Neural crest cell (in vitro differentiated cells): ENCODE measurements around the gene TLNRD1. TPM values are rescaled to one million over a fixed set of nuclear protein-coding genes. Genes with fewer than 3 reads are reported as not detected.

Source experiments
- DNase-seq: peaks from one replicate; pipeline ENCODE4 v3.0.0; 2021; ENCODE audit warnings: low read depth, mixed read lengths, low spot score
- H3K27ac Mint-ChIP-seq: one replicate; pipeline ENCODE4 v1.8.0; 2021; ENCODE audit warnings: mild to moderate bottlenecking, mixed read lengths; ENCODE audit not compliant: unreplicated experiment
- H3K27me3 Mint-ChIP-seq: 2 replicates; pipeline ENCODE4 v1.8.0; 2021; ENCODE audit warnings: low read depth, mild to moderate bottlenecking, mixed read lengths
- H3K36me3 Mint-ChIP-seq: 2 replicates; pipeline ENCODE4 v1.8.0; 2021; ENCODE audit warnings: low read depth, mild to moderate bottlenecking, mixed read lengths
- H3K4me1 Mint-ChIP-seq: 2 replicates; pipeline ENCODE4 v1.8.0; 2021; ENCODE audit warnings: mixed read lengths
- H3K4me3 Mint-ChIP-seq: one replicate; pipeline ENCODE4 v1.8.0; 2021; ENCODE audit warnings: mild to moderate bottlenecking, mixed read lengths
- H3K9me3 Mint-ChIP-seq: 2 replicates; pipeline ENCODE4 v1.8.0; 2021; ENCODE audit warnings: mixed read lengths
- CTCF ChIP-seq: fragments of 200-600 bp; sonication (generic); conservative IDR thresholded peaks from 2 replicates; pipeline ENCODE4 v1.5.0; 2021; ENCODE audit warnings: antibody characterized with exemption, mild to moderate bottlenecking
- total RNA-seq: library from RNA; stranded (reverse); gene quantifications from 2 replicates; pipeline ENCODE4 v1.2.1, GENCODE V29; 2021

Gene TLNRD1
- total RNA-seq, 1 donor from 2014 or later, result 31.7 TPM

DNA sequence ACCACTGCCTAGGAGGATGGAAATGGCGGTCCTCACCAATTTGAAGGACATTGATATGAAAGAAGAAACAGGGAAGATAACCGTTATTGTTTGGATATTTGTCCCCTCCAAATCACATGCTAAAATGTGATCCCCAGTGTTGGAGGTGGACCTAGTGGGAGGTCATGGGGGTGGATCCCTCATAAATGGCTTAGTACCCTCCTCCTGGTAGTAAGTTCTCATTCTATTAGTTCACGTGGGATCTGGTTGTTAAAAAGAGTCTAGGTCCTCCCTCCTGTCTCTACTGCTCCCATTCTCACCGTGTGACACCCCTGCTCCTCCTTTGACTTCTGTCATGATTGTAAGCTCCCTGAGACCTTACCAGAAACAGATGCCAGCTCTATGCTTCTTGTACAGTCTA, 30.5 kb downstream of the TLNRD1 start:
- H3K27me3 Mint-ChIP-seq, result no peaks in the 10 kb centered on the region
- peaks cover 7% of the 10 kb centered on the region for H3K9me3 Mint-ChIP-seq
- H3K4me3 Mint-ChIP-seq, result no peak overlapping the region
- TF ChIP-seq CTCF, result no peak
- H3K4me1 Mint-ChIP-seq, result peaks cover 15% of the 10 kb centered on the region
- H3K27ac Mint-ChIP-seq, result no peak overlapping the region
- DNase-seq, result no peak
- peaks cover 2% of the 10 kb centered on the region for H3K36me3 Mint-ChIP-seq

DNA sequence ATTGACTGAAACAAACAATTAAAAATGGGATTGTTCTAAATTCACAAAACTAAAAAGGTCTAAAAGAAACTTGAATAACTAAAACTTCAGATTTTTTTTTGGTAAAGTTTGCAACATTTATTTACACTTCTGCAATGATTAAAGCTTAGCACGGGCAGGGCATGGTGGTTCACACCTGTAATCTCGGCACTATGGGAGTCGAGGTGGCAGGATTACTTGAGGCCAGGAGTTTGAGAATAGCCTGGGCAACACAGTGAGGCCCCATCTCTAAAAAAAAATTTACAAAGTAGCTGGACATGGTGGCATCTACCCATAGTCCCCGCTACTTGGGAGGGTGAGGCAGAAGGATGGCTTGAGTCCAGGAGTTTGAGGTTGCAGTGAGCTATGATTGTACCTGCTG, 31.6 kb downstream of the TLNRD1 start:
- Mint-ChIP-seq H3K27ac (no peak overlapping the region), H3K36me3 (peaks cover 2% of the 10 kb centered on the region), H3K4me3 (no peak overlapping the region), H3K9me3 (peaks cover 7% of the 10 kb centered on the region), H3K27me3 (no peaks in the 10 kb centered on the region), H3K4me1 (peaks cover 8% of the 10 kb centered on the region)
- no peak for DNase-seq
- TF ChIP-seq CTCF, result no peak

GRCh38 chr15:81032818-81033217, 32.1 kb downstream of the TLNRD1 start:
- Mint-ChIP-seq H3K4me3 (no peak overlapping the region), H3K27ac (no peak overlapping the region), H3K4me1 (peaks cover 8% of the 10 kb centered on the region), H3K9me3 (peaks cover 7% of the 10 kb centered on the region), H3K36me3 (peaks cover 2% of the 10 kb centered on the region), H3K27me3 (no peaks in the 10 kb centered on the region)
- TF ChIP-seq CTCF, result no peak
- DNase-seq, result no peak

GRCh38 chr15:81033508-81033907, 32.8 kb downstream of the TLNRD1 start:
- H3K27me3 Mint-ChIP-seq, result no peaks in the 10 kb centered on the region
- H3K9me3 Mint-ChIP-seq, result peaks cover 7% of the 10 kb centered on the region
- no peak for TF ChIP-seq CTCF
- peak overlapping the region; percentile 77 for H3K27ac Mint-ChIP-seq
- peaks cover 2% of the 10 kb centered on the region for H3K36me3 Mint-ChIP-seq
- no peak for DNase-seq
- H3K4me3 Mint-ChIP-seq, result no peak overlapping the region
- peaks cover 8% of the 10 kb centered on the region for H3K4me1 Mint-ChIP-seq

DNA sequence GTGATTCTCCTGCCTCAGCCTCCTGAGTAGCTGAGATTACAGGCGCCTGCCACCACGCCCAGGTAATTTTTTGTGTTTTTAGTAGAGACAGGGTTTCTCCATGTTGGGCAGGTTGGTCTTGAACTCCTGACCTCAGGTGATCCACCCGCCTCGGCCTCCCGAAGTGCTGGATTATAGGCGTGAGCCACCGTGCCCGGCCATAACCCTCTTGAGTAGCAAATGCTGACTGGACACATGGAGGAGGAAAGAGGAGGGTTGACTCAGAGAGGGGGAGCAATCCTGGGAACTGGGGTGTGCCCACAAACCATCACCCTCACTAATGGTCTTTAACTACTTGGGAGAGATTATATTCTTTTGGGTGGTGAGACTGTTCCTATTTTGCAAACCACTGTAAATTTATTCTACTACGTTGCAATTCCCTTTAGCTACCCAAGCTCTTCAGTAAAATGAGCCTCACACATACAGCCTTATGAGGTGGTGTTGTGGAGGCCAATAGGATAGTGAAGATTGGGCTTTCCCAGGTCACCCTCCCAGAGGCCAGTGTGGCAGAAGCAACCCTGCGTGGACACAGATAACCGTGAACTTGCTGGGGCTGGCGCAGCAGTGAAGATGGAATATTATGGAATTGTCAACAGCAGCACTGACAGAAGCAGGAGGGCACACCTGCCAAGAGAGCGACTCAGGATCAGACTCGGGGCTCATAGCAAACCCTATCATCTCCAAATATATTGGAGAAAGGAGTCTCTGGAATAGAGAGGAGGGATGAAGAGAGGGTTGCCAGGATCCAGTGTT, 37.4 kb downstream of the TLNRD1 start:
- no peak for TF ChIP-seq CTCF
- no peaks in the 10 kb centered on the region for H3K36me3 Mint-ChIP-seq
- peaks cover 4% of the 10 kb centered on the region for H3K4me1 Mint-ChIP-seq
- H3K4me3 Mint-ChIP-seq, result no peak overlapping the region
- H3K9me3 Mint-ChIP-seq, result no peaks in the 10 kb centered on the region
- H3K27me3 Mint-ChIP-seq, result no peaks in the 10 kb centered on the region
- DNase-seq, result no peak
- H3K27ac Mint-ChIP-seq, result no peak overlapping the region
